GM12874 (cell line): ENCODE results near the gene GPR173.

Source experiments
- TF ChIP-seq, protein P1 (sequence below): IDR thresholded peaks from 2 replicates; pipeline ENCODE4 v1.5.1; 2011; ENCODE audit warnings: low read depth, mild to moderate bottlenecking, control low read depth, low read length, moderate library complexity; ENCODE audit not compliant: insufficient read depth

Gene GPR173

DNA sequence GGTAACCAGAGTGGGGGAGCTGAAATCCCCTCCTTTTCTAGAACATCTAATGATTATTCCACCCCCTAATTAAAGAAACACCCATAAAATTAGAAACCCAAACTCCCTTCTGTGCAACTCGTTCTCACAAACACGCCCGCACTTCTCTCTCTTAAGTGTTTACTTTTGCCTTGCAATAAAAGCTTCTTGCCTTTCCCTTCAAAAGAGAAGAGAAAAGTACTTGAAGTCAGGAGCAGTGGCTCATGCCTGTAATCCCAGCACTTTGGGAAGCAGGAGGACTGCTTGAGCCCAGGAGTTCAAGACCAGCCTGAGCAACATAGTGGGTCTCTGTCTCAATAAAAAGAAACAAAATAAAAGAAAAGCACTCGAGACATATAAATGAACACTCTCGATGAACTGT, 3.6 kb upstream of the GPR173 start:
- TF ChIP-seq, protein P1, sequence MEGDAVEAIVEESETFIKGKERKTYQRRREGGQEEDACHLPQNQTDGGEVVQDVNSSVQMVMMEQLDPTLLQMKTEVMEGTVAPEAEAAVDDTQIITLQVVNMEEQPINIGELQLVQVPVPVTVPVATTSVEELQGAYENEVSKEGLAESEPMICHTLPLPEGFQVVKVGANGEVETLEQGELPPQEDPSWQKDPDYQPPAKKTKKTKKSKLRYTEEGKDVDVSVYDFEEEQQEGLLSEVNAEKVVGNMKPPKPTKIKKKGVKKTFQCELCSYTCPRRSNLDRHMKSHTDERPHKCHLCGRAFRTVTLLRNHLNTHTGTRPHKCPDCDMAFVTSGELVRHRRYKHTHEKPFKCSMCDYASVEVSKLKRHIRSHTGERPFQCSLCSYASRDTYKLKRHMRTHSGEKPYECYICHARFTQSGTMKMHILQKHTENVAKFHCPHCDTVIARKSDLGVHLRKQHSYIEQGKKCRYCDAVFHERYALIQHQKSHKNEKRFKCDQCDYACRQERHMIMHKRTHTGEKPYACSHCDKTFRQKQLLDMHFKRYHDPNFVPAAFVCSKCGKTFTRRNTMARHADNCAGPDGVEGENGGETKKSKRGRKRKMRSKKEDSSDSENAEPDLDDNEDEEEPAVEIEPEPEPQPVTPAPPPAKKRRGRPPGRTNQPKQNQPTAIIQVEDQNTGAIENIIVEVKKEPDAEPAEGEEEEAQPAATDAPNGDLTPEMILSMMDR, result no peak

DNA sequence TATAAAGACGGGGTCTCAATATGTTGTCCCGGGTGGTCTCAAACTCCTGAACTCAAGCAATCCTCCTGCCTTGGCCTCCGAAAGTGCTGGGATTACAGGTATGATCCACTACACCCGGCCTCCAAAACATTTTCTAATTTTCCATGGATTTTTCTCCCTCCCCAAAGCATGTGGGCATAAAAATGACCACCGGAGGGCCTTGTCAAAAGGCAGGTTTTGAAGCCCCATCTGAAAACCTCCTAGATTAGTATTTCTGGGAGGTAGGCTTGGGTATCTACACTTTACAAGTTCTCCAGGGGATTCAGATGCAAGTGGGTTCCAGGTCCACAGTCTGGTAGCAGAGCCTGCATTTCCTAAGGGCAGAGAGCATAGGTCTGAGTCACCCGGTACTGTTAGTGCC, 1.4 kb upstream of the GPR173 start:
- TF ChIP-seq, protein P1, result no peak

- TF ChIP-seq, protein P1, result no peak
Observed at GRCh38 chrX:53049127-53049517, 533 bp downstream of the GPR173 start.

GRCh38 chrX:53050841-53051240, 2.3 kb downstream of the GPR173 start:
- TF ChIP-seq, protein P1, result no peak

DNA sequence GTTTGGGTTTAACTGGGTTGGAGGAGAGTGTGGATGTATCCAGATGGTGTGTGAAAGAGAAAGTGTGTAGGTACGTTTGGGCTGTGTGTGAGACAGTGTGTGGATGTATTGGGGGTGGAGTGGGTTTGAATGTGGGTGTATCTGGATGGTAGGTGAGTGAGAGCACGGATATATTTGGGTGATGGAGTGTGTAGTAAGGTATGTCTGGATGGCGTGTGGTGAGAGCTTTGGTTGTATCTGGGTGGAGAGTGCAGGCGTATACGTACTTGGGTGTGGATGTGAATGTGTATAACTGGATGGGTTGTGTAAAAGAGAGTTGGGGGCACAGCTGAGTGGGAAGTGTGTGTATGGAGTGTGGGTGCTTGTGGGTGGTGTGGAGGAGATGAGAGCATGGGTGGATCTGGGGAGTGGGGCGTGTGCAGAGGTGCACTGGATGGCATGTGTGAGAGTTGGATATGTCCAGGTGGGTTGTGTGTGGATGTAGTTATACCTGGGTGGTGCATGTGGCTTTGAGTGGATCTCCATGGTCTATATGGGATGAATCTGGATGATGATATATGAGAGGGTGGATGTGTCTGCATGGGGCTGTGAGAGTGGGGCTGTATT, 6.8 kb downstream of the GPR173 start:
- TF ChIP-seq, protein P1, result no peak

- TF ChIP-seq, protein P1, result no peak
Observed at GRCh38 chrX:53056292-53056691, 7.7 kb downstream of the GPR173 start.

- TF ChIP-seq, protein P1, result no peak
Observed at GRCh38 chrX:53065104-53065503, 16.5 kb downstream of the GPR173 start.

DNA sequence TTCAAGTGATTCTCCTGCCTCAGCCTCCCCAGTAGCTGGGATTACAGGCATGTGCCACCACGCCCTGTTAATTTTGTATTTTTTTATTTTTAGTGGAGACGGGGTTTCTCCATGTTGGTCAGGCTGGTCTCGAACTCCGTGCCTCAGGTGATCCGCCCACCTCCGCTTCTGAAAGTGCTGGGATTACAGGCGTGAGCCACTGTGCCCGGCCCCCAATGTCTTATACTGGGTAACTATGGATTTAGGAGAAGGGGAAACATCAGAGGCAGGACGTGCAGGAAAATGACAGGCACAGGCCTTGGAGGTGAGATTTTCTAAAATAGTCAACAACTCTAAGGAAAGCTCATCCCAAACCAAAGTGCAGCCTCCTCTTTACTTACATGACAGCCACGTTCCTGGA, 22.5 kb downstream of the GPR173 start:
- TF ChIP-seq, protein P1, result no peak
